Adrenal gland (tissue), 5 donors: ENCODE data around the gene CLCF1.
A peak's percentile ranks its signal among the peaks of the same experiment; 100 is the strongest.

Experiments
- POLR2A ChIP-seq, 2 donors: fragments of 450-650 bp; IDR thresholded peaks; one replicate each; pipeline ENCODE4 v1.6.1; 2017; ENCODE audit warnings: antibody characterized with exemption in 2 of 2, mild to moderate bottlenecking in 2 of 2, moderate library complexity in 1 of 2
- TF ChIP-seq, protein P1 (sequence below), 6 experiments: fragments of 450-650 bp in 4 of 6; fragments of 200-600 bp in 2 of 6; sonication (generic) in 1 of 6; IDR thresholded peaks; 1 replicate in 5 of 6; 2 replicates in 1 of 6; pipeline versions ENCODE4 v1.5.1 to v1.8.0; 2016 to 2021; ENCODE audit warnings: antibody characterized with exemption in 6 of 6, mild to moderate bottlenecking in 2 of 6, moderate library complexity in 1 of 6
- donor health status: DM: no; HTN: no; CAD: no.

DNA sequence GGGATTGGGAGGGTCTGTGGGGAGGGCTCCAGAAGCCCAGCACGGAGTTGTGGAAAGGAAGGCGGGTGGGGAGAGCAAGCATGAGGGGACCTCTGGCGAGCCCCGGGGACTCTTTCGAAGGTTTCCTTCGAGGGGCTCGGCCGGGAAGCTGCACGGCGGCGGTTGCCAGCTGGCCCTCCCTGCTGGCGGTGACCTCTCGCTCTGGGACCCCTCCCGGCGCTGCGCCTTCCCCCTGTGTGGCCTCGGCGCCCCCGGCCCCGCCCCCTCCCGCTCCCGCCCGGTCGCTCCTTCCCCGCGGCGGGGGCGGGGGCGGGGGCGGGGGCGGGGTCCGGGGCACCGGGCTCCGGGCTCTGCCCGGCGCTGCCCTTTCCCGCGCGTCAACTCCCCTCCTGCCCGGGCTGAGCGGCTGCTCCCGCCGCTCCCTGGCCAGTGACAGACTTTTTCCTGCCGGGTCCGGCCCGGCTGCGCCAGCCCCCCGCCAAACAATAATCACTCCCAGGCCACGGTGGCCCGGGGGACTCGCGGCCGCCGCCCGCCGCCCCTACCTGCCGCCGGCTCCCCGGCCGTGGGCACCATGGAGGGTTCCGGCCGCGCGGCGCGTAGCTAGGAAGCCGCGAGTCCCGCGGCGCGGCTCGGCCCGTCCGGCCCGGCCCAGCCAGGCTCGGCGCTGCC, 941 bp downstream of the CLCF1 start:
- TF ChIP-seq, protein P1, sequence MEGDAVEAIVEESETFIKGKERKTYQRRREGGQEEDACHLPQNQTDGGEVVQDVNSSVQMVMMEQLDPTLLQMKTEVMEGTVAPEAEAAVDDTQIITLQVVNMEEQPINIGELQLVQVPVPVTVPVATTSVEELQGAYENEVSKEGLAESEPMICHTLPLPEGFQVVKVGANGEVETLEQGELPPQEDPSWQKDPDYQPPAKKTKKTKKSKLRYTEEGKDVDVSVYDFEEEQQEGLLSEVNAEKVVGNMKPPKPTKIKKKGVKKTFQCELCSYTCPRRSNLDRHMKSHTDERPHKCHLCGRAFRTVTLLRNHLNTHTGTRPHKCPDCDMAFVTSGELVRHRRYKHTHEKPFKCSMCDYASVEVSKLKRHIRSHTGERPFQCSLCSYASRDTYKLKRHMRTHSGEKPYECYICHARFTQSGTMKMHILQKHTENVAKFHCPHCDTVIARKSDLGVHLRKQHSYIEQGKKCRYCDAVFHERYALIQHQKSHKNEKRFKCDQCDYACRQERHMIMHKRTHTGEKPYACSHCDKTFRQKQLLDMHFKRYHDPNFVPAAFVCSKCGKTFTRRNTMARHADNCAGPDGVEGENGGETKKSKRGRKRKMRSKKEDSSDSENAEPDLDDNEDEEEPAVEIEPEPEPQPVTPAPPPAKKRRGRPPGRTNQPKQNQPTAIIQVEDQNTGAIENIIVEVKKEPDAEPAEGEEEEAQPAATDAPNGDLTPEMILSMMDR (IDR thresholded peaks at IDR 0.05): no peak
- TF ChIP-seq POLR2A (IDR thresholded peaks at IDR 0.05): peak in 1 of 2 donors; percentile 6
